HG03039 (cell line): ENCODE data around the gene P3H3.

Experiments used
- ATAC-seq: cut with Tn5 transposase; IDR thresholded peaks from one replicate; pipeline ENCODE4 v1.9.1; 2021; ENCODE audit warnings: mild to moderate bottlenecking, moderate library complexity; ENCODE audit not compliant: unreplicated experiment

Gene P3H3, protein sequence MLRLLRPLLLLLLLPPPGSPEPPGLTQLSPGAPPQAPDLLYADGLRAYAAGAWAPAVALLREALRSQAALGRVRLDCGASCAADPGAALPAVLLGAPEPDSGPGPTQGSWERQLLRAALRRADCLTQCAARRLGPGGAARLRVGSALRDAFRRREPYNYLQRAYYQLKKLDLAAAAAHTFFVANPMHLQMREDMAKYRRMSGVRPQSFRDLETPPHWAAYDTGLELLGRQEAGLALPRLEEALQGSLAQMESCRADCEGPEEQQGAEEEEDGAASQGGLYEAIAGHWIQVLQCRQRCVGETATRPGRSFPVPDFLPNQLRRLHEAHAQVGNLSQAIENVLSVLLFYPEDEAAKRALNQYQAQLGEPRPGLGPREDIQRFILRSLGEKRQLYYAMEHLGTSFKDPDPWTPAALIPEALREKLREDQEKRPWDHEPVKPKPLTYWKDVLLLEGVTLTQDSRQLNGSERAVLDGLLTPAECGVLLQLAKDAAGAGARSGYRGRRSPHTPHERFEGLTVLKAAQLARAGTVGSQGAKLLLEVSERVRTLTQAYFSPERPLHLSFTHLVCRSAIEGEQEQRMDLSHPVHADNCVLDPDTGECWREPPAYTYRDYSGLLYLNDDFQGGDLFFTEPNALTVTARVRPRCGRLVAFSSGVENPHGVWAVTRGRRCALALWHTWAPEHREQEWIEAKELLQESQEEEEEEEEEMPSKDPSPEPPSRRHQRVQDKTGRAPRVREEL

GRCh38 chr12:6827982-6828780 lies at the start of gene P3H3:
Gene P3H3 (plus strand): TSS chr12:6828407. CDS start chr12:6828441, 34 bp downstream.
- ATAC-seq = no peak

DNA sequence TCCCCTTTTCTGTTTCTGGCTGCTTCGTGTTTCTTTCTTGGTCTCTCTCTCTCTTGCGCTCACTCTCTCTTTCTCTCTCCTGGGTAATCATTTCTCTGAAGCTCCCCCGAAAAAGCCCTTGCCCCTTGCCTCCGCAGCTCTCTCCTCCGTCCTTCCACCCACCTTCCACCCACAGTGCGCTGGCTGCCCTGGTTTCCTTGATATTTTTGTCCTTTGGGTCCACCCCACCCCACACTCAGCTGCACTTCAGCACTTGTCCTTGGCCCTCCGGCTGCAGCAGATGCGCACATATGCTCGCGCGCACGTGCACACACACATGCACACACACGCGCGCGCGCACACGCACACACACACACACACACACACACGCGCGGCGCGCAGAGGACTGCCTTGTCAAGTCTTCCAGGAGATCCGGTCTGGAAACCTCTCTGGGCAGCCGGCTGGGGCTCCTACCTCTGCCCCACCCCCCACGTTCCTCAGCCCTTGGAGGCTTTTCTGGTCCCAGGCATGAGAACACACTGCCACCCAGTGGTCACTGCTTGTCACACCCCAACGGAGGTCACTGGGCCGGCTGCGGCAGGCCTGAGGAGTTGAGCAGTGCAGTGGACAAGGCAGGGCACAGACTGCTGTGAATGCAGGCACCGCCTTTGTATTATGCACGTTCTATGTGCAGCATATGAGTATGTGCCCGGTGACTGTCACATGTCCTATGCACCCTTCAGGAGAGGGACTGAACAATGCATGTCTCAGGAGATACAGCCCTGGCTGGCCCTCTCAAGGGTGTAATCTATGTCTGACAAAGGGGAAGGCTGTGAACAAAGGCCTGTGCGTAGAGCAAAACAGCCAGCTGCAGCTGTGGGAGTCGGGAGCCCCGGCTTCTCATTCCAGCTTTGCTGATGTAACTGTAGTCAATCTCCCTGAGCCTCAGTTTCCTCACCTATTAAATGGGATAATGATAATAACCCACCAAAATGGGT lies 49.3 kb upstream of the P3H3 start:
- ATAC-seq = peak; percentile 75

GRCh38 chr12:6779708-6780432 lies 48.3 kb upstream of the P3H3 start:
- ATAC-seq = no peak

GRCh38 chr12:6780573-6780972 lies 47.6 kb upstream of the P3H3 start:
- no peak for ATAC-seq

DNA sequence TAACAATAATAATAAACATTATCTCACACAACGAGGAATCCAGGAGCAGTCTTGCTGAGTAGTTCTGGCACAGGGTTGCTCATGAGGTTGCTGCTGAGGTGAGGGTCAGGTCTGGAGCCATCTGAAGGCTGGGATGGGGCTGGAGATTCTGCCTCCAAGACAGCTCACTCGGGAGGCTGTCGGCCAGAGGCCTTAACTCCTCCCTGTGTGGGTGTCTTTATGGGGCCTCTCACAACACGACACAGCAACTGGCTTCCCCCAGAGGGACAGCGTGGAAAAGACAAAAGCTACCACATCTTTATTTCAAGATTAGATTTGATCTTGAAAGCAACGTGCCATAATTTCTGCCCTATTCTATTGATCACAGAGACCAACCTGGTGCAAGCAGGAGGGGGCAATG lies 46.1 kb upstream of the P3H3 start:
- no peak for ATAC-seq

DNA sequence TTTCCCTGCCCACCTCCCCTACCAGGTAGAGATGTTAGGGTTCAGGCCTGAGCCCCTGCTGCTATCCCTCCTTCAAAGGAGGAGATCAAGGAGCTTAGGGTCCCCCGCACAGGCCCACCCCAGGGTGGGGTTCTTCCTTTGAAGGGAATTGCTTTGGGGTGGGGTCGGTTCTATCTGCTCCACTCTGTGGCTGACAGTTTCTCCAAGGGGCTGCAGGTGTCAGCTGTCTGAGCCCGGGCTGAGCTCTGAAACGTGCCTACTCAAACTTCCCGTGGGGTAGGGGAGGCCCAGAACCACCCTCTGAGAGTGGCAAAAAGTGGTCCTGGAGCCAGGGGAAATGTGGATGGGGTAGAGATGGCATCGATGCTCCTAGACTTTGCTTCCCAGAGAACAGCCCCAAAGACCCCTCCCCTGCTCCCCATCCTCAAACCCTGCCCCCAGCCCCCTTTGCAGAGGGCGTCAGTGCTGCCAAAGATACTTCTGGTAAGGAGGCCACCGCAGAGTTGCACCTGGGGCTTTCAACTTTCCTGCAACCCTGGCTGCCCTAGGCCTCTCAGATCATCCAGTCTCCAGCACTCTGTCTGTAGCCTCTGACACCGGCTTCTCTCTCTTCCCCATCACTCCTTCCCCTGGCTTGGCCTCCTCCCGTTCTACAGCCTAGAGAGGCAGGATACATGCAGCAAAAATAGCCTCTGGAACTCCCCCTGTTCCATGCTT lies 45.2 kb upstream of the P3H3 start:
- ATAC-seq = no peak

GRCh38 chr12:6783828-6784227 lies 44.4 kb upstream of the P3H3 start:
- no peak for ATAC-seq

GRCh38 chr12:6784296-6784695 lies 43.9 kb upstream of the P3H3 start:
- ATAC-seq = no peak

GRCh38 chr12:6784761-6785160 lies 43.4 kb upstream of the P3H3 start:
- no peak for ATAC-seq

DNA sequence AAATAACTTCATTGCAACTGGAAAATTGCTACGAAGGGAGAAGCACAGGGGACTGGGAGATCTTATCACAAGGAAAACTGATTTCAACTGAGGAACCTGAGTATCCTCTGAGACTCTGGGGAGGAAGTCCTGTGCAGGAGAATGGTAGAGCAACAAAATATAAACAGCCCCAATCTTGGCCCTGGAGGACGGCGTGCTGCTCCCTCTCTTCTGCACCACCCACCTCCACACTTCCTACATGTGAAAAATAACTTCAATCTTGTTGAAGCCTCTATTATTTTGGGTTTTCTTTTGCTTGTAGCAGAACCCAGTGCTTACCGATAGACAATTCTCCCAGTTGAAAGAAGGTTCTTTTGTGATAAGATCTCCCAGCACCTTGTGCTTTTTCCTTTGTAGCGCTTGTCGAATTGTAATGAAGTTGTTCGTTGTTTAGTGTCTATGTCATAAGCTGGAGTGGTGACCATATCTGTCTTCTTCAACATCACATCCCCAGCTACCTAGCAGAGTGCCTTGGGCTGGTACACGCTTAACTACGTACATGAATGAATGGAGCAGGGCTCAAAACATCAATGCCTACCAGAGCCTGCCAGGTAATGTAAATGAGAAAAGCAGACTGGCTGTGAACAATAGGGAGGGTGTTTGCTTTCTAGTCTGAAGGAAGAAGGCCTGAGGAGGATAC lies 41.7 kb upstream of the P3H3 start:
- no peak for ATAC-seq

DNA sequence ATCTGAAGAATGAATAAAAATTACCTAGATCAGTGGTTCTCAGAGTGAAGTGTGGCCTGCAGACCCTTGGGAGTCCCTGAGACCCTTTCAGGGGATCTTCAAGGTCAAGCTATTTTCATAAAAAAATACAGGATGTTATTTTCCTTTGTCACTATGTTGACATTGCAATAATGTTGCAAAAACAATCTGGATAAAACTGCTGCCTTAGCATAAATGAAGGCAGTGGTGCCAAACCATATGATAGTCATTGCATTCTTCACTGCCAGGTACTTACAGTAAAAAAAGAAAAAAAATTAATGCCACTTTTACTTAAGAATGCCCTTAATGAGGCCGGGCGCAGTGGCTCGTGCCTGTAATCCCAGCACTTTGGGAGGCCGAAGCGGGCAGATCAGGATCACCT lies 40.9 kb upstream of the P3H3 start:
- ATAC-seq = no peak

DNA sequence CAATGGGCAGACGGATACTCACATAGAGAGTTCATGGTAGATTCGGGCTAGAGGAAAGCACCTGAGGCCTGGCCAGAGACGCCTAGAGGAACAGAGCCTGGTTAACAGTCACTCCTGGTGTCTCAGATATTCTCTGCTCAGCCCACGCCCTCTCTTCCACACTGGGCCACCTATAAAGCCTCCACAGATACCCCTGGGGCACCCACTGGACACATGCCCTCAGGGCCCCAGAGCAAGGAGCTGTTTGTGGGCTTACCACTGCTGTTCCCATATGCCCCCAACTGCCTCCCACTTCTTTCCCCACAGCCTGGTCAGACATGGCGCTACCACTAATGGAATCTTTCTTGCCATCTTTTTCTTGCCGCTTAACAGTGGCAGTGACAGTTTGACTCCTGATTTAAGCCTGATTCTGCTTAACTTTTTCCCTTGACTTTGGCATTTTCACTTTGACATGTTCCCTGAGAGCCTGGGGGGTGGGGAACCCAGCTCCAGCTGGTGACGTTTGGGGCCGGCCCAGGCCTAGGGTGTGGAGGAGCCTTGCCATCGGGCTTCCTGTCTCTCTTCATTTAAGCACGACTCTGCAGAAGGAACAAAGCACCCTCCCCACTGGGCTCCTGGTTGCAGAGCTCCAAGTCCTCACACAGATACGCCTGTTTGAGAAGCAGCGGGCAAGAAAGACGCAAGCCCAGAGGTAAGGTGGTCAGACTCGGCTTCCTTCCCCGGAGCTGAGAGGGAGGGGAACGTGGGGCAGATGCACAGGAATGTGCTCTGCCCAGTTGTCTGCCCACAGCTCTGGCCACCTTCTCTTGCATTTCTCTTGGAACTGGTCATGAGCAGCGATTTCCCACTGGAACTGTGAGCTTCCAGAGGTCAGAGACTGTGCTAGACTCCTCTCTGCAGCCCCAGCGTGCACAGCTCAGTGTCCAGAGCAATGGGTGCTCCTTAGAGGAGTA lies 39.0 kb upstream of the P3H3 start, which contains the start of gene CD4:
CD4 (plus strand) TSS at position 557 of the 953 bp plus-strand sequence. CDS start 10,611 bp downstream, outside the sequence.
- ATAC-seq = no peak

DNA sequence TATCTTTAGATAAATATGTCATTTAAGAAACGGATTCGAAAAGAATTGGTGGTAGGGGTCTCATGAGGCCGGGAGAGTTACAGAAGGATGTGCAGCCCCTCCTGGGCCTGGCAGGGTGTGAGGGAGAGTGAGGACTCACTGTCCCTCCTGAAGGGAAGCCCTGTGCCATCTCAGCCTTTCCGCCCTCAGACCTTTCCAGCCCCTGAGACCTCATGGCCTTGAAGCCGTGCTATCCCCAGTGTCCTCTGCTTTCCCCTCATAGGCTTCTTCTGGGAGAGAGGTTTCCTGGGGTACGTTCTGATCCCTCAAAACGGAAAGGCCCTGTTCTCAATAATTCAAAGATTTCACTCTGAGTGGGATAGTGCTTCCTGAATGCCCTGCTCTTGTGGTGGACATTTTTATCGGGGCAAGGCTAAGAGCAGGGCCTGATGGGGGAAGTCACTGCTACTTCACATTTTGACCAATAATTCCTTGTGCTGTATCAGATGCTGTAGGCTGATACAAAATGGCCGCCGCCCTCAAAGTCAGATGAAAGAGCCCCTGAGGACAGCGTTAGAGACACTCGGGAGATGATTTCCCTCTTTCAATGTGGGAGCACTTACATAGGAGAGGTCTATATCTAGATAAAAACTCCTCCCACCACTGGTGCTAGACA lies 37.6 kb upstream of the P3H3 start:
- no peak for ATAC-seq

DNA sequence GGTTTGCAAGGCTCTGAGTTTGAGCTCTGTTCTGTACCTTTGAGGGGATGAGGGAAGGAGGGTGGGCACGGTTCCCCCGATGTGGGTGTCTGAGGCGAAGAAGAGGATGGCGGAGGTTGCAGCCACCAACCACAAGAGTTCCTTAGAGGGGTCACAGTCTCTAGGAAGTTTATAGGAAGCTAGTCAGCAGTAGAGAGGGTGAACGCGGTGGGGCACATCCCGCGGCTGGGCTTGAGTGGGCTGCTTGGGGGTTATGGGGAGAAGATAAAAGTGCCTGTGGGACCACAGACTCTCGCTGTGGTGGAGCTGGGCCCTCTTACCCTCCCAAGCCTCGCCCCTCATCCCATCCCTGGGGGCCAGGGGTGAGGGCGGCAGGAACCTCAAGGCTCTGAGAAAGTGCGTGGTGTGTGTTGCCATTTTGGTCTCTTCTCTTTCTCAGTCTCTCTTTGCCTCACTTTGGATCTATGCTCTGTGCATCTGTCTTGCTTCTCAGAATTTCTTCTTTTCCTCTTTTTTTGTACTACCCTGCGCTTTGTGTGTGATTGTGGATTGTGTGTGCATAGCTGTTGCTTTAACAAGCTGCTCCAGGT lies 36.2 kb upstream of the P3H3 start:
- no peak for ATAC-seq

GRCh38 chr12:6792522-6793201 lies 35.5 kb upstream of the P3H3 start:
- ATAC-seq = no peak

GRCh38 chr12:6795088-6795487 lies 33.1 kb upstream of the P3H3 start:
- ATAC-seq = no peak
